ENCODE results near the gene C10orf71.

DNA sequence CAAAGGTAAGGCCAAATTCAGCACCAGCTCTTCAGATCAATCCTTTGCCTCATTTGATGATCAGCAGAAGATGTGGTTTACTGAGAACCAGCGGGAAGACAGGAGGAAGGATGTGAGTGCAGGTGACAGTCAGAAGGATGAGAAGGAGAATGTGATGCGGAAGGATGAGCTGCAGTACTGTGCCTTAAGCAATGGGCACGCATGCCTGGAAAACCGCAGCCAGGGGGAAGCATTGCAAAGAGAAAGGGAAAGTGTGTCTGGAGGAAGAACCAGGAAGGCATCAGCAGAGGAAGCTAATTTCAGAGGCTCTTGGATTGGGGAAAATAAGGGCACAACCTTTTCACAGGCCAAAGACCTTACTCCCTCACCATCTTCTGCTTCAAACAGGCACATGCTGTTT, 25.7 kb downstream of the C10orf71 start:
- TF ChIP-seq, protein P1, sequence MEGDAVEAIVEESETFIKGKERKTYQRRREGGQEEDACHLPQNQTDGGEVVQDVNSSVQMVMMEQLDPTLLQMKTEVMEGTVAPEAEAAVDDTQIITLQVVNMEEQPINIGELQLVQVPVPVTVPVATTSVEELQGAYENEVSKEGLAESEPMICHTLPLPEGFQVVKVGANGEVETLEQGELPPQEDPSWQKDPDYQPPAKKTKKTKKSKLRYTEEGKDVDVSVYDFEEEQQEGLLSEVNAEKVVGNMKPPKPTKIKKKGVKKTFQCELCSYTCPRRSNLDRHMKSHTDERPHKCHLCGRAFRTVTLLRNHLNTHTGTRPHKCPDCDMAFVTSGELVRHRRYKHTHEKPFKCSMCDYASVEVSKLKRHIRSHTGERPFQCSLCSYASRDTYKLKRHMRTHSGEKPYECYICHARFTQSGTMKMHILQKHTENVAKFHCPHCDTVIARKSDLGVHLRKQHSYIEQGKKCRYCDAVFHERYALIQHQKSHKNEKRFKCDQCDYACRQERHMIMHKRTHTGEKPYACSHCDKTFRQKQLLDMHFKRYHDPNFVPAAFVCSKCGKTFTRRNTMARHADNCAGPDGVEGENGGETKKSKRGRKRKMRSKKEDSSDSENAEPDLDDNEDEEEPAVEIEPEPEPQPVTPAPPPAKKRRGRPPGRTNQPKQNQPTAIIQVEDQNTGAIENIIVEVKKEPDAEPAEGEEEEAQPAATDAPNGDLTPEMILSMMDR (IDR thresholded peaks at IDR 0.05): peak in 1 of 6 experiments; percentile 30
- TF ChIP-seq POLR2A (IDR thresholded peaks at IDR 0.05): no peak
